Spleen (tissue), 11 donors: ENCODE measurements around the gene RBM47. TPM values are rescaled to one million over a fixed set of nuclear protein-coding genes. Genes with fewer than 3 reads are reported as not detected.
A peak's percentile ranks its signal among the peaks of the same experiment; 100 is the strongest.

Source experiments
- DNase-seq: peaks from one replicate; pipeline ENCODE4 v3.0.0-alpha.2; 2020
- H3K27ac ChIP-seq, 8 donors: fragments of 200-600 bp; sonication (generic) in 7 of 8; 1 replicate in 4 of 8; 2 replicates in 4 of 8; pipeline versions ENCODE4 v1.5.0 to v1.8.0; 2016 to 2021; ENCODE audit warnings: inconsistent platforms in 4 of 8, mild to moderate bottlenecking in 4 of 8, moderate library complexity in 1 of 8
- H3K27me3 ChIP-seq, 7 donors: fragments of 200-600 bp; sonication (generic) in 6 of 7; replicated peaks in 1 of 7; 1 replicate in 4 of 7; 2 replicates in 3 of 7; pipeline versions ENCODE4 v1.5.0 to v1.8.0; 2016 to 2021; ENCODE audit warnings: inconsistent platforms in 3 of 7, mild to moderate bottlenecking in 1 of 7
- H3K36me3 ChIP-seq, 6 donors: fragments of 200-600 bp; sonication (generic) in 5 of 6; 1 replicate in 4 of 6; 2 replicates in 2 of 6; pipeline versions ENCODE4 v1.5.0 to v1.8.0; 2016 to 2021; ENCODE audit warnings: inconsistent platforms in 2 of 6
- H3K4me1 ChIP-seq, 6 donors: fragments of 200-600 bp; sonication (generic) in 5 of 6; 1 replicate in 3 of 6; 2 replicates in 3 of 6; pipeline versions ENCODE4 v1.5.0 to v1.8.0; 2016 to 2021; ENCODE audit warnings: inconsistent platforms in 3 of 6
- H3K4me3 ChIP-seq, 8 donors: fragments of 200-600 bp; sonication (generic) in 7 of 8; 1 replicate in 4 of 8; 2 replicates in 4 of 8; pipeline versions ENCODE4 v1.5.0 to v1.8.0; 2016 to 2021; ENCODE audit warnings: inconsistent platforms in 4 of 8, mild to moderate bottlenecking in 4 of 8, moderate library complexity in 2 of 8
- H3K9me3 ChIP-seq, 8 donors: fragments of 200-600 bp; sonication (generic) in 7 of 8; 1 replicate in 4 of 8; 2 replicates in 4 of 8; pipeline versions ENCODE4 v1.5.0 to v1.8.0; 2016 to 2021; ENCODE audit warnings: inconsistent platforms in 4 of 8
- POLR2A ChIP-seq, 3 donors: fragments of 450-650 bp; IDR thresholded peaks; one replicate each; pipeline ENCODE4 v1.5.1; 2017; ENCODE audit warnings: antibody characterized with exemption in 3 of 3, mild to moderate bottlenecking in 1 of 3
- POLR2AphosphoS5 ChIP-seq, 3 donors: sonication (generic); formaldehyde crosslinking; IDR thresholded peaks; one replicate each; pipeline ENCODE4 v1.5.1; 2017; ENCODE audit warnings: antibody characterized with exemption in 3 of 3
- WGBS, 5 donors: extraction: QIAGEN DNeasy Blood & Tissue Kit in 3 of 5; methylation state at CpG; one replicate each; pipeline versions ENCODE4 v1.1.5 to v1.1.7; 2013 to 2018; 5-methylcytosine and 5-hydroxymethylcytosine counted together
- intact Hi-C: fragments of 100-400 bp; cut with DNase I; formaldehyde crosslinking; loops from one replicate; pipeline ENCODE4 v1.15.0; 2023; ENCODE audit warnings: low total_unique reads
- polyA plus RNA-seq, 3 donors: library from polyadenylated mRNA; stranded (reverse); fragments of 200-250 nt; gene quantifications; one replicate each; pipeline ENCODE4 v1.2.1, GENCODE V29; 2013
- total RNA-seq, 7 donors: library from RNA; depleted of rRNA in 3 of 7; stranded (reverse); fragments of >200 nt in 3 of 7; fragmentation: NEBNext Ultra II Directional in 4 of 7; extraction: Animal tissue kit (Norgen Biotek cat#: 25700) in 4 of 7; gene quantifications; one replicate each; pipeline versions ENCODE4 v1.1.0 to v1.2.1, GENCODE V29; 2016 to 2021
- TF ChIP-seq, protein P1 (sequence below), 11 experiments: fragments of 200-600 bp in 7 of 11; fragments of 450-650 bp in 4 of 11; sonication (generic) in 4 of 11; IDR thresholded peaks in 8 of 11; conservative IDR thresholded peaks in 3 of 11; 1 replicate in 7 of 11; 2 replicates in 4 of 11; pipeline versions ENCODE4 v1.4.0 to v1.8.0; 2016 to 2021; ENCODE audit warnings: antibody characterized with exemption in 11 of 11, inconsistent platforms in 4 of 11, mild to moderate bottlenecking in 1 of 11
- donor health status: healthy with polysubstance abuse.
- donor health status: DM: no; HTN: no; CAD: no; lungs with moderate emphysema.
- donor health status: DM: no; HTN: no; CAD: no.
- donor health status: Bipolar disorder and iron deficiency.
- donor health status: healthy.
- donor health status: DM: no; HTN: no; CAD: no.
- donor health status: DM: yes; HTN: yes; CAD: no.

The RBM47 gene
- total and polyA plus RNA-seq, 10 donors = 6.0 to 164 (median 77.9) TPM

DNA sequence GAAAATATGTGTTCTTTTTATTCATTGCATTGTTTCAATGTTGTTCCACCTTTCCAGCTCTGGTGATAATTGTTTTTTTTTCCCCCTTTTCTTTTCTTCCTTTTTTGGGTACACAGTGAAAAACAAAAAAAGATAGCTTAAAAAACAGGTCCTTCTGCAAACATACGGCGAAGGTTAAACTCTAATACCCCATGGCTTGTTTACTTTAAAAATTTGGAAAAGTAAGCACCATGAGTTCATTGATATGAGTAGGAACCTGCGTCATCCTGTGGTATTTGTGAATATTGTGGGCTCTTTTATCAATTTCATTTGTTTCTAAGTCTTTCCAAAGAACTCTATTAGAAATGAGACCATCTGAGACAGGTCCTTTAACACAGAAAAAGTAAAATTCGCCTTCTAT is 171.0 kb downstream of the RBM47 start:
- TF ChIP-seq, protein P1, sequence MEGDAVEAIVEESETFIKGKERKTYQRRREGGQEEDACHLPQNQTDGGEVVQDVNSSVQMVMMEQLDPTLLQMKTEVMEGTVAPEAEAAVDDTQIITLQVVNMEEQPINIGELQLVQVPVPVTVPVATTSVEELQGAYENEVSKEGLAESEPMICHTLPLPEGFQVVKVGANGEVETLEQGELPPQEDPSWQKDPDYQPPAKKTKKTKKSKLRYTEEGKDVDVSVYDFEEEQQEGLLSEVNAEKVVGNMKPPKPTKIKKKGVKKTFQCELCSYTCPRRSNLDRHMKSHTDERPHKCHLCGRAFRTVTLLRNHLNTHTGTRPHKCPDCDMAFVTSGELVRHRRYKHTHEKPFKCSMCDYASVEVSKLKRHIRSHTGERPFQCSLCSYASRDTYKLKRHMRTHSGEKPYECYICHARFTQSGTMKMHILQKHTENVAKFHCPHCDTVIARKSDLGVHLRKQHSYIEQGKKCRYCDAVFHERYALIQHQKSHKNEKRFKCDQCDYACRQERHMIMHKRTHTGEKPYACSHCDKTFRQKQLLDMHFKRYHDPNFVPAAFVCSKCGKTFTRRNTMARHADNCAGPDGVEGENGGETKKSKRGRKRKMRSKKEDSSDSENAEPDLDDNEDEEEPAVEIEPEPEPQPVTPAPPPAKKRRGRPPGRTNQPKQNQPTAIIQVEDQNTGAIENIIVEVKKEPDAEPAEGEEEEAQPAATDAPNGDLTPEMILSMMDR (IDR thresholded peaks at IDR 0.05 in 8 of 11, conservative IDR thresholded peaks at IDR 0.05 in 3 of 11) = no peak
- no peak for TF ChIP-seq POLR2AphosphoS5 (IDR thresholded peaks at IDR 0.05)
- TF ChIP-seq POLR2A (IDR thresholded peaks at IDR 0.05) = no peak
- Histone ChIP-seq H3K36me3 (peaks cover 0 to 15% (median 0%) of the 10 kb centered on the region in 6 donors), H3K9me3 (no peaks in the 10 kb centered on the region), H3K27ac (no peak overlapping the region), H3K4me1 (peaks cover 0 to 37% (median 7%) of the 10 kb centered on the region in 6 donors), H3K27me3 (no peaks in the 10 kb centered on the region), H3K4me3 (no peak overlapping the region)
- WGBS, 5 donors = 80 to 94% (median 89%) methylated on average over 4 of the region's 4 CpGs
- intact Hi-C loops = no loop called here
- no peak for DNase-seq

DNA sequence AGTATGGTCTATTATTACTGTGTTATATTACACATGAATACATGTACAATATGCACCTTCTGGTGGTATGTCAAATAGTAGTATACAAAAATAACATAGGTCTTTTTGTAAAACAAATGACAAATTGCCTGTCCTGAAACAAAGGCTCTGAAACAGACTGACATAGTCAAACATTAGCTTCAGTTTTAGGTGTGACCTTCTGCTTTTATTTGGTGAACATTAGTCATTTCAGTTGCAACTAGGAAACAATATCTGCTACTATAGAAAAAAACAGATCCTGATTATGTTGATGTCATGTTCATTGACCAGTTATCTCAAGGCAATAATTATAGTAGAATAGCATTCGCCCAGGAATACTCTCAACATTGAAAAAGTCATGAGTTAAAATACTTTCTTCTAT is 171.6 kb downstream of the RBM47 start:
- Histone ChIP-seq H3K27ac (no peak overlapping the region), H3K4me3 (no peak overlapping the region), H3K9me3 (no peaks in the 10 kb centered on the region), H3K27me3 (no peaks in the 10 kb centered on the region), H3K4me1 (peaks cover 0 to 41% (median 9%) of the 10 kb centered on the region in 6 donors), H3K36me3 (peaks cover 0 to 9% (median 0%) of the 10 kb centered on the region in 6 donors)
- WGBS, 5 donors = 92 to 97% (median 94%) methylated on average over 1 of the region's 1 CpG
- DNase-seq = no peak
- TF ChIP-seq POLR2AphosphoS5 (IDR thresholded peaks at IDR 0.05) (no peak), POLR2A (IDR thresholded peaks at IDR 0.05) (no peak)
- TF ChIP-seq, protein P1 (IDR thresholded peaks at IDR 0.05 in 8 of 11, conservative IDR thresholded peaks at IDR 0.05 in 3 of 11) = no peak
- intact Hi-C loops = no loop called here

DNA sequence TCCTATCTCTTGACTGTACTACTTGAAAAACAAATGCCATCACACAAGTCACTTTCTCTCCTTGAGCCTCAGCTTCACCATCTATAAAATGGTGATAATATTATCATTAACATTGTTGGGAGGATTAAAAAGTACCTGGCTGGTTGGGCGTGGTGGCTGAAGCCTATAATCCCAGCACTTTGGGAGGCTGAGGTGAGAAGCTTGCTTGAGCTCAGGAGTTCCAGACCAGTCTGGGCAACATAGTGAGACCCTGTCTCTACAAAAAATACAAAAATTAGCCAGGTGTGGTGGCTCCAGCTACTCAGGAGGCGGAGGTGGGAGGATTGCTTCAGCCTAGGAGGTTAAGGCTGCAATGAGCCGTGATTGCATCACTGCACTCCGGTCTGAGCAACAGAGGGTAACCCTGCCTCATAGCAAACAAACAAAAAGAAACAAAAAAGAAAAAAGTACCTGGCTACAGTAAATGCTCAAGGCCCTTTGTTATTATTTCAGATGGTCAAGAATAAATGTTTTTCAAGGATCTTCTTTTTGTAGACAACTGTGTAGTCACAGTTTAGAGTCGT is 174.2 kb downstream of the RBM47 start:
- no peaks in the 10 kb centered on the region for H3K9me3 ChIP-seq
- intact Hi-C loops = no loop called here
- peak in 1 of 3 donors; percentile 20 for TF ChIP-seq POLR2AphosphoS5 (IDR thresholded peaks at IDR 0.05)
- TF ChIP-seq, protein P1 (IDR thresholded peaks at IDR 0.05 in 8 of 11, conservative IDR thresholded peaks at IDR 0.05 in 3 of 11) = no peak
- WGBS, 5 donors = 73 to 93% (median 83%) methylated on average over 5 of the region's 5 CpGs
- DNase-seq = no peak
- peaks cover 0 to 47% (median 17%) of the 10 kb centered on the region in 6 donors for H3K4me1 ChIP-seq
- no peaks in the 10 kb centered on the region for H3K27me3 ChIP-seq
- peak overlapping the region in 2 of 8 donors; percentile 8 to 26 for H3K27ac ChIP-seq
- no peak overlapping the region for H3K4me3 ChIP-seq
- H3K36me3 ChIP-seq = peaks cover 0 to 13% (median 0%) of the 10 kb centered on the region in 6 donors

DNA sequence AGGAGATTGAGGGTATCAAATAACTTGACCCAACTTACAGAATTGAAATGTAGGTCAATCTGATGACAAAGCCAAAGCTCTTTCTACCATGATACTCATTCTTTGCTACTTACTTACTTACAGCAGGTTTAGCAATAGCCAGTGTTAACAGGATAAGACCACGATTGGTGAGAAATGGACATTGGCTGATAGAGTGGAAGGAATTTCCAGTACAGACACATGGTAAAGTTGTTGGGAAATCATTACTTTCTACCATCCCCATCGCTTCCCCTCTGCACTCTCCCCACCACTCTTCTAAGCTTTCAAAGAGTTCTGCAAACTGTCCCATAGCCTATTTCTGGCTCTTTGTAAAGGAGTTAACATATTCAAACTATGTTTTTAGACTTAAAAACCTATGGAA is 174.8 kb downstream of the RBM47 start:
- intact Hi-C loops = no loop called here
- 59 to 88% (median 79%) methylated on average over 2 of the region's 2 CpGs for WGBS, 5 donors
- Histone ChIP-seq H3K4me3 (no peak overlapping the region), H3K36me3 (peaks cover 0 to 13% (median 0%) of the 10 kb centered on the region in 6 donors), H3K4me1 (peaks cover 0 to 47% (median 17%) of the 10 kb centered on the region in 6 donors), H3K9me3 (no peaks in the 10 kb centered on the region), H3K27me3 (no peaks in the 10 kb centered on the region), H3K27ac (peak overlapping the region in 2 of 8 donors; percentile 8 to 26)
- no peak for TF ChIP-seq POLR2AphosphoS5 (IDR thresholded peaks at IDR 0.05)
- TF ChIP-seq, protein P1 (IDR thresholded peaks at IDR 0.05 in 8 of 11, conservative IDR thresholded peaks at IDR 0.05 in 3 of 11) = no peak
- TF ChIP-seq POLR2A (IDR thresholded peaks at IDR 0.05) = no peak
- no peak for DNase-seq
